Measurements from ENCODE around the gene MTSS2. TPM values are rescaled to one million over a fixed set of nuclear protein-coding genes. Genes with fewer than 3 reads are reported as not detected.

The MTSS2 gene
- total RNA-seq, 2 experiments from 2014 or later = 5.7 to 6.0 TPM

DNA sequence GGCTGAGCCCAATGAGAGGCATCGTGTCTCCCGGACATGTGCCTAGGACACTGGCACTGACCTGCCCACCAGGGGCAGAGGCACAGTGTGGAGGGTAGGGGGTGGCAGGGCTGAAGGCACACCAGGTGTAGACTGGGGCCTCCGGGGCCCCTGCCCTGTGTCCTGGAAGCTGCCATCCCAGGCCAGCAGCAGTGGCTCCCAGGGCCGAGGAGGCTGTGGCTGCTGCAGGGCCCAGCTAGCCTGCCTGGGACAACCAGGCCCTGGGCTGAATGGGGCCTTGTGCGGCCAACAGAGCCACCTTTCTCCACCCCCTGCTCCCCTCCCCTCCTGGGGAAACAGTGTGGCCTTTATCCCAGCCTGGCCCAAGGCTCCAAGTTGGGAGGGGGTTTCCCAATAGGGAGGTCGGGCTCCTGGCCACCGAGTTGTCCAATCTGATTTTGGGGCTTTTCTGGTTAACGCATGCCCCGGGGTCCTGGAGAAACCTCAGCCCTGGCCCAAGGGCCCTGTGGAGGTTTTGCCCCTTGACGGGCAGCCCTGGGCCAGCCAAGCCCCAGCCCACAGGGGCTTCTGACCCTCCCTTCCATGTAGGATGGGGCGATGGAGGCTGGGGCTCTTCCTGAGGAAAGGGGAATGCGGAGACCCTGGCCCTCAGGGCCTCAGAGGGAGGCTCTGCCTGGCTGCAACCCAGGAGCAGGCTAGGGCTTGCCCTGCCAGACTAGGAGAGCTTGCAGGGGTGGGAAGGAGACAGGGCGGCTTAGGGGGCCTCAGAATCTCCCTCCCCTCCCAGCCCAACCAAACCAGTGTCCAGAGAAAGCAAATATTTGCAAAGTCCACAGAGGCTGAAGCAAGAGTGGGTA is 4.2 kb downstream of the MTSS2 start:
- Mint-ChIP-seq H3K4me3 (no peak overlapping the region), H3K9me3 (ENCODE audit: insufficient read depth) (no peaks in the 10 kb centered on the region), H3K27ac (peak overlapping the region; percentile 55), H3K36me3 (ENCODE audit: low read depth) (no peaks in the 10 kb centered on the region), H3K27me3 (ENCODE audit: low read depth) (peaks cover 8% of the 10 kb centered on the region), H3K4me1 (ENCODE audit: low read depth) (peaks cover 23% of the 10 kb centered on the region)
- ATAC-seq (no peak), DNase-seq (no peak)
- ChIA-PET POLR2A (interaction anchor here (1.1 kb wide), 1 partner anchor 46 kb away, joined by 3 read pairs; no protein-coding TSS in a partner anchor), CTCF (interaction anchor here (0.8 to 4.2 kb wide), 5 partner anchors 14 to 90 kb away, joined by 3 to 31 read pairs (median 14); no protein-coding TSS in a partner anchor)

- Mint-ChIP-seq H3K27me3 (ENCODE audit: low read depth) (peaks cover 4% of the 10 kb centered on the region), H3K4me3 (no peak overlapping the region), H3K36me3 (ENCODE audit: low read depth) (no peaks in the 10 kb centered on the region), H3K9me3 (ENCODE audit: insufficient read depth) (no peaks in the 10 kb centered on the region), H3K4me1 (ENCODE audit: low read depth) (peaks cover 23% of the 10 kb centered on the region), H3K27ac (peak overlapping the region; percentile 55)
- ATAC-seq = no peak
- POLR2A ChIA-PET = no interaction called here
- DNase-seq = no peak
- CTCF ChIA-PET = interaction anchor here (1.5 to 4.2 kb wide), 3 partner anchors 15 to 91 kb away, joined by 6 to 31 read pairs (median 23); no protein-coding TSS in a partner anchor
These were observed 5.1 kb downstream of the MTSS2 start for GRCh38 chr16:70680495-70681381.

- no peak overlapping the region for H3K4me3 Mint-ChIP-seq
- ChIA-PET POLR2A (interaction anchor here (0.6 to 1.2 kb wide), 5 partner anchors 8 to 58 kb away, joined by 3 to 4 read pairs (median 3); no protein-coding TSS in a partner anchor), CTCF (interaction anchor here (0.9 to 4.2 kb wide), 7 partner anchors 8 to 104 kb away, joined by 3 to 31 read pairs (median 4); no protein-coding TSS in a partner anchor)
- H3K27me3 Mint-ChIP-seq (ENCODE audit: low read depth) = peaks cover 2% of the 10 kb centered on the region
- H3K36me3 Mint-ChIP-seq (ENCODE audit: low read depth) = no peaks in the 10 kb centered on the region
- ATAC-seq (no peak), DNase-seq (no peak)
- H3K27ac Mint-ChIP-seq = no peak overlapping the region
- H3K4me1 Mint-ChIP-seq (ENCODE audit: low read depth) = peaks cover 23% of the 10 kb centered on the region
- H3K9me3 Mint-ChIP-seq (ENCODE audit: insufficient read depth) = no peaks in the 10 kb centered on the region
These were observed 6.0 kb downstream of the MTSS2 start for GRCh38 chr16:70679671-70680494.

DNA sequence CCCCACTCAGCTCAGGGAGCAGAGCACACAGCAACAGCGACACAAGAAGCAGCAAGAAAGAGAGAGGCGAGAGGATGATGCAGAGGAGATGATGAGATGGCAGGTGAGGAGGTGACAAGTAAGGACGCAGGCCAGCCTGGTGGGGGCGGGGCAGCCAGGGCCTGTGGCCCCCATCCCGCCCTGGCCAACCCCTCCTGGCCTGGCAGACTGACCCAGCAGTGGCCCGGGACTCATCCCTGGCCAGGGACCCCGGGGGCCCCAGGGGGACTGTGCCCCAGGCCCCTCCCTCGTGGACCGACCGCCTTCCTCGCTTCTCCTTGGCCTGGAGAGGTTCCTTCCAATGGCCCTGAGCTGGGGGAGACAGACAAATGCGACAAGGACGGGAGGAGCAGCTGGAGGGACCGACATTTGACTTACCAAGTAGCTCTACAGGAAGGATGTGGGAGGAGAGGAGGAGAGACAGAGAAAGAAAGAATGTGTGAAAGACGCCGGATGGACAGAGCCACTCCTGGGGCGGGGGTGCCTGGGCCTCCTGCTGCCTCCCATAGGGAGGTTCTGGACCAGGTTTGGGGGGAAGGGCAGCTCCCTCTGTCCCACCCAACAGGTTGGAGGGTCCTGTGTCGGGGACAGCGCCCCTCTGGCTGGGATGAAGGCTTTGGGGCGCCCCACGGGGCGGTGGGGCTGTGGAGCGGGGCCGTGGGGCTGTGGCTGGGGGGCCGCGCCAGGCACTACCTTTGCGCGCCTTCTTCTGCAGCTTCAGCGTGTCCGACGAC is 6.8 kb downstream of the MTSS2 start:
- Mint-ChIP-seq H3K9me3 (ENCODE audit: insufficient read depth) (no peaks in the 10 kb centered on the region), H3K36me3 (ENCODE audit: low read depth) (no peaks in the 10 kb centered on the region), H3K27me3 (ENCODE audit: low read depth) (no peaks in the 10 kb centered on the region), H3K27ac (peak overlapping the region; percentile 81), H3K4me1 (ENCODE audit: low read depth) (peaks cover 19% of the 10 kb centered on the region), H3K4me3 (no peak overlapping the region)
- ATAC-seq = no peak
- POLR2A ChIA-PET = interaction anchor here (0.6 to 1.2 kb wide), 5 partner anchors 9 to 59 kb away, joined by 3 to 4 read pairs (median 3); no protein-coding TSS in a partner anchor
- DNase-seq = no peak
- CTCF ChIA-PET = interaction anchor here (0.9 to 4.2 kb wide), 6 partner anchors 9 to 105 kb away, joined by 3 to 31 read pairs (median 4); no protein-coding TSS in a partner anchor

DNA sequence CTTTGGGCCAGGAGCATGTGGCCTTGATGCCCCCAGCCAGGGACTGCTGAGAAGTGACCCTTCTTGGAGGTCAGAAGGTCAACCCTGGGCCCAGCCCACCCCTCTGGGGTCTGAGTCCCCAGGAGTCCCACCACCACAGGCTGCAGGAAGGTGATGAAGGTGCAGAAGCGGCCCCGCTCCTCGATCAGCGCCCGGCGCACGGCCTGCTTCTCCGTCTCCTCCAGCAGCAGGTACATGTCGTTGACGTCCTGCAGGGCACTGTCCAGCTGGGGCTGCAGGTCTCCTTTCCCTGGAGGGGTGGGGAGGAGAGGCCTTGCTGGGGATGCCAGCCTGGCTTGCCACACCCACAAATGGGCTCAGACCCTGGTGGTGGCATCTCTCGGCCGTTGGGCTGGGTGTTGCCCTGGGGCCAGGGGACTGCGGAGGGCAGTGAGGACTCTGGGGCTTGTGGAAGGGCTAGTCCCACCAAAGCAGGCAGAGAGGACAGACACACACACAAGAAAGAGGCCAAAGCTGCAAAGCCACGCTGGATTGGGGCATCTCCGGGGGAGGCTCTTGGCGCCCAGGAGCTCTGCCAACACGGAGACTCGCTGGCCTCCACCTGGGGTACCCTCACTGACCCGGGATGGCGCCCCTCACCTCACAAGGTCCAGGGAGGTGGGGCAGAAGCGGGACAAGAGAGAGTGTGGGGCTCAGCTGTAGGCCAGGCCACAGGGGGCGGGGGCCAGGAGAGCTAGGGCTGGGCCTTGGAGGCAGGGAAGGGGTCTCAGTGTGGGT is 7.5 kb downstream of the MTSS2 start:
- H3K9me3 Mint-ChIP-seq (ENCODE audit: insufficient read depth) = no peaks in the 10 kb centered on the region
- no peaks in the 10 kb centered on the region for H3K27me3 Mint-ChIP-seq (ENCODE audit: low read depth)
- ATAC-seq (no peak), DNase-seq (no peak)
- peaks cover 19% of the 10 kb centered on the region for H3K4me1 Mint-ChIP-seq (ENCODE audit: low read depth)
- no peaks in the 10 kb centered on the region for H3K36me3 Mint-ChIP-seq (ENCODE audit: low read depth)
- ChIA-PET CTCF (interaction anchor here (1.0 to 4.2 kb wide), 3 partner anchors 10 to 93 kb away, joined by 3 to 31 read pairs (median 23); no protein-coding TSS in a partner anchor), POLR2A (interaction anchor here (0.9 to 1.2 kb wide), 3 partner anchors 16 to 60 kb away, joined by 3 read pairs; no protein-coding TSS in a partner anchor)
- H3K27ac Mint-ChIP-seq = peak overlapping the region; percentile 72
- no peak overlapping the region for H3K4me3 Mint-ChIP-seq

DNA sequence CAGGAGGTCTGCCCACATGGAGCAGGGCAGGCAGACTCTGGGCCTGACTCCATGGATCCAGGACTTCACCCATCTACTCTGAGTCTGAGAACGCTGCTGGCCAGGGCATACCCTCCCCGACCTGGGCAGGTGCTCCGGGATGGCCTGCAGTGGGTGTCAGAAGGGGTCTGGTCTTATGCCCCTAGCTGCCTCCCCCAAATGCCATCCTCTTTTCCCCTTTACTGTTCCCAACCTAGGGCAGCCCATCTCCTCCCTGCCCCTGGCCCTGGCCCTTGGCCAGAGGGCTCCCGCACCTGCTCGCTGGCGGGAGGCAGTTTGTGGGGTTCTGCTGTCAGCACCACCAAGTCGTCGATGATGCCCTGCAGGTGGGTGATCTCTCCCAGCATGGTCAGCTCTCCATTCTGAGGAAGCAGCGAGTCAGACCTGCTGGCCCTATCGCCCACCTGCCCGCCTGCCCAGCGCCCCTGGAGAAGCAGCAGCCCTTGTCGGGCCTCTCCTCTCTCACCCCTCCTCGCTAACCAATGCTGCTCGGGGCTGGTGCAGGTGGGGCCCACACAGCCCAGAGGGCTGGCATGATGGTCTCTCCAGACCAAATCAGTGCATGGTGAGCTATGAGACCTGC is 8.2 kb downstream of the MTSS2 start:
- Mint-ChIP-seq H3K36me3 (ENCODE audit: low read depth) (no peaks in the 10 kb centered on the region), H3K4me1 (ENCODE audit: low read depth) (peaks cover 19% of the 10 kb centered on the region)
- CTCF ChIA-PET = interaction anchor here (1.1 to 4.2 kb wide), 3 partner anchors 60 to 94 kb away, joined by 3 to 31 read pairs (median 23); no protein-coding TSS in a partner anchor

GRCh38 chr16:70676675-70677498 is 9.0 kb downstream of the MTSS2 start:
- ATAC-seq (no peak), DNase-seq (no peak)
- POLR2A ChIA-PET = no interaction called here
- no peaks in the 10 kb centered on the region for H3K9me3 Mint-ChIP-seq (ENCODE audit: insufficient read depth)
- H3K27me3 Mint-ChIP-seq (ENCODE audit: low read depth) = no peaks in the 10 kb centered on the region
- H3K4me1 Mint-ChIP-seq (ENCODE audit: low read depth) = peaks cover 19% of the 10 kb centered on the region
- H3K27ac Mint-ChIP-seq = no peak overlapping the region
- CTCF ChIA-PET = interaction anchor here (1.1 to 4.2 kb wide), 3 partner anchors 61 to 95 kb away, joined by 3 to 23 read pairs (median 5); no protein-coding TSS in a partner anchor
- H3K4me3 Mint-ChIP-seq = no peak overlapping the region
- no peaks in the 10 kb centered on the region for H3K36me3 Mint-ChIP-seq (ENCODE audit: low read depth)

More for the DNA sequence above, 8.2 kb downstream of the MTSS2 start:
- H3K9me3 Mint-ChIP-seq (ENCODE audit: insufficient read depth) = no peaks in the 10 kb centered on the region
- ATAC-seq (no peak), DNase-seq (no peak)
- no peak overlapping the region for H3K27ac Mint-ChIP-seq
- H3K4me3 Mint-ChIP-seq = no peak overlapping the region
- no peaks in the 10 kb centered on the region for H3K27me3 Mint-ChIP-seq (ENCODE audit: low read depth)
- POLR2A ChIA-PET = no interaction called here

GRCh38 chr16:70675851-70676513 is 9.9 kb downstream of the MTSS2 start:
- CTCF ChIA-PET = interaction anchor here (1.5 kb wide), 1 partner anchor 96 kb away, joined by 5 read pairs; no protein-coding TSS in a partner anchor
- ATAC-seq (no peak), DNase-seq (no peak)
- Mint-ChIP-seq H3K27me3 (ENCODE audit: low read depth) (no peaks in the 10 kb centered on the region), H3K4me3 (no peak overlapping the region), H3K4me1 (ENCODE audit: low read depth) (peaks cover 16% of the 10 kb centered on the region), H3K27ac (no peak overlapping the region), H3K9me3 (ENCODE audit: insufficient read depth) (no peaks in the 10 kb centered on the region), H3K36me3 (ENCODE audit: low read depth) (no peaks in the 10 kb centered on the region)
- POLR2A ChIA-PET = interaction anchor here (0.6 kb wide), 1 partner anchor 22 kb away, joined by 3 read pairs; no protein-coding TSS in a partner anchor

Data from activated CD8-positive, alpha-beta T cell treated with anti-CD3 and anti-CD28 coated beads, Interleukin-2, amount 10 ng/mL, durations not matched to agents 7 days and 5 days (primary cell).